SK-N-SH (cell line): ENCODE results near the gene LRRC30. TPM values are rescaled to one million over a fixed set of nuclear protein-coding genes. Genes with fewer than 3 reads are reported as not detected.

ENCODE experiments used
- CTCF ChIA-PET: fragments of 300-600, 350-600 bp; formaldehyde crosslinking; extraction: SDS; loops from one replicate; lab custom pipeline; 2021; lab: Yijun Ruan, JAX
- POLR2A ChIA-PET: fragments of 350-600 bp; sonication (Branson Sonifier 250); formaldehyde crosslinking; extraction: SDS; loops from one replicate; lab custom pipeline; 2020; ENCODE audit warnings: antibody characterized with exemption, inconsistent platforms; lab: Yijun Ruan, JAX
- DNase-seq: peaks from one replicate; pipeline ENCODE4 v3.0.0; 2012
- H2AFZ ChIP-seq: fragments of 200-600 bp; sonication (generic); 2 replicates; pipeline ENCODE4 v1.8.1; 2016; ENCODE audit warnings: antibody characterized with exemption, mild to moderate bottlenecking, low read depth
- H3F3A ChIP-seq: fragments of 200-600 bp; sonication (generic); replicated peaks from 2 replicates; pipeline ENCODE3; 2016; ENCODE audit warnings: antibody characterized with exemption, mild to moderate bottlenecking; ENCODE audit not compliant: insufficient read depth
- H3K27ac ChIP-seq, 2 experiments: fragments of 200-500 bp in 1 of 2; fragments of 200-600 bp in 1 of 2; sonication (Bioruptor generic) in 1 of 2; sonication (generic), shearing (Covaris generic) in 1 of 2; 2 replicates each; pipeline versions ENCODE4 v1.5.1 to v1.6.1; 2014 to 2016; ENCODE audit warnings: low read depth in 2 of 2, inconsistent platforms in 1 of 2, low read length in 1 of 2, mild to moderate bottlenecking in 1 of 2, mixed read lengths in 1 of 2
- H3K27me3 ChIP-seq: fragments of 200-600 bp; sonication (generic), shearing (Covaris generic); 2 replicates; pipeline ENCODE4 v1.6.1; 2016; ENCODE audit warnings: mixed run types; ENCODE audit not compliant: insufficient read depth
- H3K36me3 ChIP-seq, 2 experiments: fragments of 200-500 bp in 1 of 2; fragments of 200-600 bp in 1 of 2; sonication (Bioruptor generic) in 1 of 2; sonication (generic) in 1 of 2; replicated peaks in 1 of 2; 2 replicates each; pipeline versions ENCODE3 to v1.5.1; 2014 to 2016; ENCODE audit warnings: low read length in 1 of 2, mild to moderate bottlenecking in 1 of 2; ENCODE audit not compliant: insufficient read depth in 2 of 2, control insufficient read depth in 1 of 2
- H3K4me1 ChIP-seq, 2 experiments: fragments of 200-500 bp in 1 of 2; fragments of 200-600 bp in 1 of 2; sonication (Bioruptor generic) in 1 of 2; sonication (generic), shearing (Covaris generic) in 1 of 2; 2 replicates each; pipeline versions ENCODE4 v1.5.1 to v1.6.1; 2014 to 2016; ENCODE audit warnings: low read depth in 1 of 2, low read length in 1 of 2, mixed run types in 1 of 2; ENCODE audit not compliant: insufficient read depth in 2 of 2, control insufficient read depth in 1 of 2
- H3K4me2 ChIP-seq: fragments of 200-600 bp; sonication (generic), shearing (Covaris generic); 2 replicates; pipeline ENCODE4 v1.6.1; 2017; ENCODE audit warnings: mixed run types
- H3K4me3 ChIP-seq, 2 experiments: fragments of 200-500 bp in 1 of 2; fragments of 200-600 bp in 1 of 2; sonication (Bioruptor generic) in 1 of 2; sonication (generic), shearing (Covaris generic) in 1 of 2; 2 replicates each; pipeline versions ENCODE4 v1.5.1 to v1.8.1; 2014 to 2016; ENCODE audit warnings: low read depth in 2 of 2, inconsistent platforms in 1 of 2, low read length in 1 of 2, mild to moderate bottlenecking in 1 of 2, mixed read lengths in 1 of 2, moderate library complexity in 1 of 2
- H3K79me2 ChIP-seq: fragments of 200-600 bp; sonication (generic); 2 replicates; pipeline ENCODE4 v1.8.1; 2017; ENCODE audit warnings: mild to moderate bottlenecking; ENCODE audit not compliant: insufficient read depth
- H3K9ac ChIP-seq: fragments of 200-600 bp; sonication (generic); 2 replicates; pipeline ENCODE4 v1.6.1; 2017; ENCODE audit warnings: mixed run types
- H3K9me2 ChIP-seq: fragments of 200-600 bp; sonication (generic); 2 replicates; pipeline ENCODE4 v1.6.1; 2017; ENCODE audit warnings: mixed run types
- H3K9me3 ChIP-seq: fragments of 200-600 bp; sonication (generic); 2 replicates; pipeline ENCODE4 v1.6.1; 2017; ENCODE audit warnings: mixed run types, mild to moderate bottlenecking, moderate library complexity
- H4K20me1 ChIP-seq: fragments of 200-600 bp; sonication (generic); 2 replicates; pipeline ENCODE4 v1.6.1; 2017; ENCODE audit warnings: mild to moderate bottlenecking, mixed run types; ENCODE audit not compliant: insufficient read depth
- EP300 ChIP-seq, 2 experiments: IDR thresholded peaks; 2 replicates each; pipeline versions ENCODE4 v1.4.0 to v1.6.1; 2012; ENCODE audit warnings: borderline replicate concordance in 1 of 2, low read depth in 1 of 2, low read length in 1 of 2
- FOSL2 ChIP-seq: IDR thresholded peaks from 2 replicates; pipeline ENCODE4 v1.4.0; 2012; ENCODE audit warnings: low read depth, mild to moderate bottlenecking, moderate library complexity, borderline replicate concordance
- FOXJ3 ChIP-seq: sonication (generic); formaldehyde crosslinking; IDR thresholded peaks from 2 replicates; pipeline ENCODE4 v1.5.1; 2020; ENCODE audit warnings: mild to moderate bottlenecking, missing genetic modification reagents
- GATA2 ChIP-seq: sonication (generic); formaldehyde crosslinking; IDR thresholded peaks from 2 replicates; pipeline ENCODE4 v1.5.0; 2020; ENCODE audit warnings: mild to moderate bottlenecking, missing genetic modification reagents
- RCOR1 ChIP-seq: fragments of 150-350 bp; IDR thresholded peaks from 2 replicates; pipeline ENCODE4 v1.6.1; 2017; ENCODE audit warnings: antibody characterized with exemption, low read length
- WGBS: methylation state at CpG from one replicate; pipeline ENCODE4 v1.1.6; 2017; ENCODE audit warnings: low lambda C conversion rate; 5-methylcytosine and 5-hydroxymethylcytosine counted together
- polyA plus RNA-seq, 3 experiments: library from polyadenylated mRNA; depleted of rRNA; stranded (reverse); fragments of >200 nt; gene quantifications; 2 replicates each; pipeline ENCODE4 v1.2.3, GENCODE V29; 2012
- TF ChIP-seq, protein P1 (sequence below): IDR thresholded peaks from 2 replicates; pipeline ENCODE4 v1.6.1; 2012; ENCODE audit warnings: mild to moderate bottlenecking, low read depth, low read length, moderate library complexity

Gene LRRC30
- polyA plus RNA-seq, 1 of the 3 experiments (the other 2 are of a cell fraction) = not detected

DNA sequence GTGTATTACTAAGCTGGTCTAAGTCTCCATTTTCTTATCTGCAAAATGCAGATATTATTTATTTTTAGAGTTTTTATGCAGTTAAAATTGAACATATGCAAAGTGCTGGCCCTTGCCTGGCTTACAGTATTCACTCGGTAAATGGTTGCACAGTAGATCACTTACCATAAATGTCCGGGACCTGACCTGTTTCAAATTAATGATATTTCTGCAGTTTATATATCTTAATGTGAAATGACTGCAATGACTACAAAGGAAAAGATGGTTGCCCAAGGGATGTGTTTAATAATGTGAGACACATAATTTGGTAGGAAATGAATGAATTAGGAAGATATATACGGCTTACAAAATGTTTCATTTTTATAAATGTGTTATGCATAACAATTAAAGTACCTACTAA is 37.1 kb downstream of the LRRC30 start:
- no peak overlapping the region for H3K4me2 ChIP-seq
- H2AFZ ChIP-seq = no peak overlapping the region
- no peaks in the 10 kb centered on the region for H3K79me2 ChIP-seq
- no peak overlapping the region for H3K9ac ChIP-seq
- H3K27me3 ChIP-seq = no peaks in the 10 kb centered on the region
- H3K4me1 ChIP-seq = peaks cover 0 to 6% of the 10 kb centered on the region in 2 experiments; a peak in 1 of 4 replicates
- H3K4me3 ChIP-seq = no peak overlapping the region
- no peaks in the 10 kb centered on the region for H3K9me3 ChIP-seq
- H3F3A ChIP-seq = no peaks in the 10 kb centered on the region
- H4K20me1 ChIP-seq = no peaks in the 10 kb centered on the region
- 30% methylated on average over 3 of the region's 3 CpGs for WGBS
- H3K27ac ChIP-seq = no peak overlapping the region
- TF ChIP-seq FOSL2 (no peak), GATA2 (CRISPR knock-in tag) (peak; percentile 38; the same call in 1 of the 2 replicates), RCOR1 (peak; percentile 47; the same call in 1 of the 2 replicates), EP300 (IDR thresholded peaks at IDR 0.05; ENCODE audit: borderline replicate concordance in 1 of 2, low read depth in 1 of 2, low read length in 1 of 2) (peak in 1 of 2 experiments; percentile 64; a peak in 1 of 4 replicates)
- ChIA-PET CTCF (interaction anchor here (0.7 to 2.9 kb wide), 3 partner anchors 9 to 1211 kb away, joined by 4 to 19 read pairs (median 13); partner anchors contain the start of gene PTPRM), POLR2A (no interaction called here)
- H3K36me3 ChIP-seq = no peaks in the 10 kb centered on the region
- DNase-seq = peak; percentile 44
- no peaks in the 10 kb centered on the region for H3K9me2 ChIP-seq

DNA sequence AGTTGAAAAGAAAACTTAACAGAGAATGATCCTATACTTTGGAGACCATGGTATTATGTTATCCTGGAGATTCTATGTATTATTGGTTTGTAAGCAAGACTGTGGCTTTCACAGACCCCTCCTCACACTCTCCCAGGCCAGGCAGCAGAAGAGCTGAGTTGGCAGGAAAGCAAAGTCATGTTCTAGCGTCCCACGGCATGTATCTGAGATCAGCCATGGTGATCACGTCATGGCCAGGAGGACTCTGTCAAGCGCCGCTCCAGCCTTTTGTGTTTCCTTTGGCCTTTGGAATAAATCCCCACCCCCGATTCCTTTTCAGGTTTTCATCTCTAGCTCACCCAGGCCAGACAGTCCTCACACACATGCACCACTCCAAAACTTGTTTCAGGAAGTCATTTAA is 39.1 kb downstream of the LRRC30 start:
- CTCF ChIA-PET = interaction anchor here (0.7 to 6.1 kb wide), 4 partner anchors 47 to 1211 kb away, joined by 3 to 133 read pairs (median 13); partner anchors contain the start of gene PTPRM
- Histone ChIP-seq H3K9ac (no peak overlapping the region), H3K4me1 (peaks cover 0 to 9% of the 10 kb centered on the region in 2 experiments; a peak in 1 of 4 replicates), H3K27ac (no peak overlapping the region), H3K27me3 (no peaks in the 10 kb centered on the region), H2AFZ (no peak overlapping the region), H3F3A (no peaks in the 10 kb centered on the region), H3K9me3 (no peaks in the 10 kb centered on the region), H4K20me1 (no peaks in the 10 kb centered on the region), H3K79me2 (no peaks in the 10 kb centered on the region), H3K4me3 (no peak overlapping the region)
- DNase-seq = no peak
- POLR2A ChIA-PET = no interaction called here
- no peak for TF ChIP-seq FOSL2
- TF ChIP-seq FOXJ3 (CRISPR knock-in tag) = no peak
- TF ChIP-seq, protein P1, sequence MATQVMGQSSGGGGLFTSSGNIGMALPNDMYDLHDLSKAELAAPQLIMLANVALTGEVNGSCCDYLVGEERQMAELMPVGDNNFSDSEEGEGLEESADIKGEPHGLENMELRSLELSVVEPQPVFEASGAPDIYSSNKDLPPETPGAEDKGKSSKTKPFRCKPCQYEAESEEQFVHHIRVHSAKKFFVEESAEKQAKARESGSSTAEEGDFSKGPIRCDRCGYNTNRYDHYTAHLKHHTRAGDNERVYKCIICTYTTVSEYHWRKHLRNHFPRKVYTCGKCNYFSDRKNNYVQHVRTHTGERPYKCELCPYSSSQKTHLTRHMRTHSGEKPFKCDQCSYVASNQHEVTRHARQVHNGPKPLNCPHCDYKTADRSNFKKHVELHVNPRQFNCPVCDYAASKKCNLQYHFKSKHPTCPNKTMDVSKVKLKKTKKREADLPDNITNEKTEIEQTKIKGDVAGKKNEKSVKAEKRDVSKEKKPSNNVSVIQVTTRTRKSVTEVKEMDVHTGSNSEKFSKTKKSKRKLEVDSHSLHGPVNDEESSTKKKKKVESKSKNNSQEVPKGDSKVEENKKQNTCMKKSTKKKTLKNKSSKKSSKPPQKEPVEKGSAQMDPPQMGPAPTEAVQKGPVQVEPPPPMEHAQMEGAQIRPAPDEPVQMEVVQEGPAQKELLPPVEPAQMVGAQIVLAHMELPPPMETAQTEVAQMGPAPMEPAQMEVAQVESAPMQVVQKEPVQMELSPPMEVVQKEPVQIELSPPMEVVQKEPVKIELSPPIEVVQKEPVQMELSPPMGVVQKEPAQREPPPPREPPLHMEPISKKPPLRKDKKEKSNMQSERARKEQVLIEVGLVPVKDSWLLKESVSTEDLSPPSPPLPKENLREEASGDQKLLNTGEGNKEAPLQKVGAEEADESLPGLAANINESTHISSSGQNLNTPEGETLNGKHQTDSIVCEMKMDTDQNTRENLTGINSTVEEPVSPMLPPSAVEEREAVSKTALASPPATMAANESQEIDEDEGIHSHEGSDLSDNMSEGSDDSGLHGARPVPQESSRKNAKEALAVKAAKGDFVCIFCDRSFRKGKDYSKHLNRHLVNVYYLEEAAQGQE = no peak
- TF ChIP-seq, all 33 proteins: peak for 0
- H3K9me2 ChIP-seq = no peaks in the 10 kb centered on the region
- H3K36me3 ChIP-seq = no peaks in the 10 kb centered on the region
- H3K4me2 ChIP-seq = no peak overlapping the region
- WGBS = 71% methylated on average over 6 of the region's 6 CpGs
